HUES64 (cell line): ENCODE measurements around the gene WIPF3.

Experiments
- H3K27ac ChIP-seq: 2 replicates; pipeline ENCODE4 v1.7.0; 2013; ENCODE audit warnings: low read depth, low read length, inconsistent platforms
- H3K27me3 ChIP-seq: 2 replicates; pipeline ENCODE4 v1.6.1; 2013; ENCODE audit warnings: mild to moderate bottlenecking, low read length; ENCODE audit not compliant: insufficient read depth
- H3K36me3 ChIP-seq: 2 replicates; pipeline ENCODE4 v1.6.1; 2013; ENCODE audit warnings: mild to moderate bottlenecking, low read length; ENCODE audit not compliant: insufficient read depth
- H3K4me1 ChIP-seq: 2 replicates; pipeline ENCODE4 v1.6.1; 2013; ENCODE audit warnings: mild to moderate bottlenecking, low read length, moderate library complexity; ENCODE audit not compliant: insufficient read depth
- H3K4me3 ChIP-seq: 2 replicates; pipeline ENCODE4 v1.5.1; 2013; ENCODE audit warnings: mild to moderate bottlenecking, low read length, moderate library complexity
- H3K9ac ChIP-seq: 2 replicates; pipeline ENCODE4 v1.6.1; 2013; ENCODE audit warnings: mild to moderate bottlenecking, low read depth, low read length
- H3K9me3 ChIP-seq: 2 replicates; pipeline ENCODE4 v1.6.1; 2013; ENCODE audit warnings: low read depth, low read length; ENCODE audit not compliant: insufficient read depth
- WGBS: fragments of 150-250, 120-280 bp; methylation state at CpG from one replicate; pipeline ENCODE4 v1.1.7; 2013; ENCODE audit warnings: missing lambda C conversion rate; 5-methylcytosine and 5-hydroxymethylcytosine counted together

Gene WIPF3

GRCh38 chr7:29851487-29851886, 45.2 kb downstream of the WIPF3 start:
- H3K27ac ChIP-seq = no peak overlapping the region
- H3K9me3 ChIP-seq = no peaks in the 10 kb centered on the region
- H3K4me1 ChIP-seq = peaks cover 10% of the 10 kb centered on the region
- no peak overlapping the region for H3K9ac ChIP-seq
- no peak overlapping the region for H3K4me3 ChIP-seq
- WGBS = 95% methylated on average over 7 of the region's 7 CpGs
- no peaks in the 10 kb centered on the region for H3K36me3 ChIP-seq
- H3K27me3 ChIP-seq = no peaks in the 10 kb centered on the region

- 95% methylated on average over 1 of the region's 1 CpG for WGBS
- Histone ChIP-seq H3K27ac (no peak overlapping the region), H3K4me1 (peaks cover 10% of the 10 kb centered on the region), H3K4me3 (no peak overlapping the region), H3K36me3 (no peaks in the 10 kb centered on the region), H3K9me3 (no peaks in the 10 kb centered on the region), H3K9ac (no peak overlapping the region), H3K27me3 (no peaks in the 10 kb centered on the region)
Observed at GRCh38 chr7:29852457-29852856, 46.1 kb downstream of the WIPF3 start.

- H3K27me3 ChIP-seq = no peaks in the 10 kb centered on the region
- WGBS = 91% methylated on average over 2 of the region's 2 CpGs
- no peak overlapping the region for H3K4me3 ChIP-seq
- H3K4me1 ChIP-seq = peaks cover 10% of the 10 kb centered on the region
- H3K36me3 ChIP-seq = no peaks in the 10 kb centered on the region
- H3K27ac ChIP-seq = no peak overlapping the region
- no peaks in the 10 kb centered on the region for H3K9me3 ChIP-seq
- H3K9ac ChIP-seq = no peak overlapping the region
Observed at GRCh38 chr7:29853072-29853471, 46.8 kb downstream of the WIPF3 start.

- Histone ChIP-seq H3K9me3 (no peaks in the 10 kb centered on the region), H3K27me3 (no peaks in the 10 kb centered on the region), H3K4me1 (peaks cover 10% of the 10 kb centered on the region), H3K27ac (no peak overlapping the region), H3K9ac (no peak overlapping the region), H3K36me3 (no peaks in the 10 kb centered on the region), H3K4me3 (no peak overlapping the region)
- 90% methylated on average over 9 of the region's 9 CpGs for WGBS
Observed at GRCh38 chr7:29853789-29854188, 47.5 kb downstream of the WIPF3 start.

GRCh38 chr7:29854257-29854938, 48.1 kb downstream of the WIPF3 start:
- Histone ChIP-seq H3K9ac (no peak overlapping the region), H3K9me3 (no peaks in the 10 kb centered on the region), H3K27ac (no peak overlapping the region), H3K4me1 (peaks cover 10% of the 10 kb centered on the region), H3K4me3 (no peak overlapping the region), H3K36me3 (no peaks in the 10 kb centered on the region), H3K27me3 (no peaks in the 10 kb centered on the region)
- WGBS = 41% methylated on average over 7 of the region's 8 CpGs

- H3K9me3 ChIP-seq = no peaks in the 10 kb centered on the region
- H3K4me3 ChIP-seq = no peak overlapping the region
- H3K36me3 ChIP-seq = no peaks in the 10 kb centered on the region
- no peak overlapping the region for H3K9ac ChIP-seq
- H3K27ac ChIP-seq = no peak overlapping the region
- no peaks in the 10 kb centered on the region for H3K27me3 ChIP-seq
- H3K4me1 ChIP-seq = peaks cover 17% of the 10 kb centered on the region
Observed at GRCh38 chr7:29857654-29858053, 51.3 kb downstream of the WIPF3 start.

- H3K4me1 ChIP-seq = peaks cover 17% of the 10 kb centered on the region
- no peaks in the 10 kb centered on the region for H3K9me3 ChIP-seq
- no peaks in the 10 kb centered on the region for H3K27me3 ChIP-seq
- H3K9ac ChIP-seq = no peak overlapping the region
- H3K36me3 ChIP-seq = no peaks in the 10 kb centered on the region
- H3K27ac ChIP-seq = no peak overlapping the region
- H3K4me3 ChIP-seq = no peak overlapping the region
- 98% methylated on average over 4 of the region's 4 CpGs for WGBS
Observed at GRCh38 chr7:29858191-29858951, 52.1 kb downstream of the WIPF3 start.

GRCh38 chr7:29859104-29859503, 52.8 kb downstream of the WIPF3 start:
- WGBS = 94% methylated on average over 5 of the region's 5 CpGs
- H3K9ac ChIP-seq = no peak overlapping the region

GRCh38 chr7:29859524-29860185, 53.3 kb downstream of the WIPF3 start:
- WGBS = 94% methylated on average over 4 of the region's 4 CpGs
- Histone ChIP-seq H3K4me1 (peaks cover 15% of the 10 kb centered on the region), H3K27ac (no peak overlapping the region), H3K27me3 (no peaks in the 10 kb centered on the region), H3K9ac (no peak overlapping the region), H3K4me3 (no peak overlapping the region), H3K9me3 (no peaks in the 10 kb centered on the region), H3K36me3 (no peaks in the 10 kb centered on the region)

More at GRCh38 chr7:29859104-29859503, 52.8 kb downstream of the WIPF3 start:
- Histone ChIP-seq H3K27me3 (no peaks in the 10 kb centered on the region), H3K4me1 (peaks cover 17% of the 10 kb centered on the region), H3K27ac (no peak overlapping the region), H3K4me3 (no peak overlapping the region), H3K36me3 (no peaks in the 10 kb centered on the region), H3K9me3 (no peaks in the 10 kb centered on the region)

- Histone ChIP-seq H3K9me3 (no peaks in the 10 kb centered on the region), H3K4me1 (peaks cover 10% of the 10 kb centered on the region), H3K27me3 (no peaks in the 10 kb centered on the region), H3K9ac (no peak overlapping the region), H3K4me3 (no peak overlapping the region), H3K27ac (no peak overlapping the region), H3K36me3 (no peaks in the 10 kb centered on the region)
- WGBS = 94% methylated on average over 2 of the region's 2 CpGs
Observed at GRCh38 chr7:29860186-29860585, 53.9 kb downstream of the WIPF3 start.

- Histone ChIP-seq H3K4me1 (peaks cover 7% of the 10 kb centered on the region; the same call in 1 of the 2 replicates), H3K9me3 (no peaks in the 10 kb centered on the region), H3K9ac (no peak overlapping the region), H3K27me3 (no peaks in the 10 kb centered on the region), H3K27ac (no peak overlapping the region), H3K36me3 (no peaks in the 10 kb centered on the region), H3K4me3 (no peak overlapping the region)
- 95% methylated on average over 3 of the region's 3 CpGs for WGBS
Observed at GRCh38 chr7:29861884-29862283, 55.6 kb downstream of the WIPF3 start.
